ENCODE results near the gene LPCAT2.

LPCAT2 gene

GRCh38 chr16:55534756-55535155 is 25.9 kb downstream of the LPCAT2 start:
- Histone ChIP-seq H3K27me3 (ENCODE audit: insufficient read depth, low read length, poor library complexity) (no peaks in the 10 kb centered on the region), H4K5ac (ENCODE audit: low read length) (no peak overlapping the region), H3K79me1 (ENCODE audit: low read length) (no peaks in the 10 kb centered on the region), H3K79me2 (ENCODE audit: control insufficient read depth, insufficient read depth, low read length) (no peaks in the 10 kb centered on the region), H3K4me3 (ENCODE audit: low read length) (no peak overlapping the region), H3K27ac (ENCODE audit: low read depth, low read length) (no peak overlapping the region), H4K8ac (ENCODE audit: low read depth, low read length) (no peak overlapping the region), H3K4me2 (ENCODE audit: low read length) (no peak overlapping the region), H3K23ac (ENCODE audit: low read length) (no peak overlapping the region), H3K36me3 (ENCODE audit: control insufficient read depth, insufficient read depth, low read length) (no peaks in the 10 kb centered on the region), H3K4me1 (ENCODE audit: control insufficient read depth, low read depth, low read length) (no peaks in the 10 kb centered on the region), H3K4ac (ENCODE audit: low read depth, low read length) (no peak overlapping the region), H3K56ac (ENCODE audit: low read length) (no peak overlapping the region), H3K18ac (ENCODE audit: low read length) (no peak overlapping the region), H2BK5ac (ENCODE audit: low read length) (no peak overlapping the region), H2AK5ac (ENCODE audit: low read length) (no peak overlapping the region), H2BK120ac (ENCODE audit: low read depth, low read length) (no peak overlapping the region), H3K9ac (ENCODE audit: low read length) (no peak overlapping the region), H2BK15ac (replicated peaks; ENCODE audit: low read depth) (no peak overlapping the region)
- WGBS (ENCODE audit: extremely low coverage, insufficient coverage, low lambda C conversion rate) = no CpG with 5 or more reads among the region's 2 CpGs
- no peak for DNase-seq

GRCh38 chr16:55539049-55539448 is 30.2 kb downstream of the LPCAT2 start:
- Histone ChIP-seq H3K27ac (ENCODE audit: low read depth, low read length) (no peak overlapping the region), H2BK5ac (ENCODE audit: low read length) (no peak overlapping the region), H3K9ac (ENCODE audit: low read length) (no peak overlapping the region), H3K4me1 (ENCODE audit: control insufficient read depth, low read depth, low read length) (no peaks in the 10 kb centered on the region), H3K56ac (ENCODE audit: low read length) (no peak overlapping the region), H4K5ac (ENCODE audit: low read length) (no peak overlapping the region), H3K79me2 (ENCODE audit: control insufficient read depth, insufficient read depth, low read length) (no peaks in the 10 kb centered on the region), H2BK120ac (ENCODE audit: low read depth, low read length) (no peak overlapping the region), H3K23ac (ENCODE audit: low read length) (no peak overlapping the region), H3K4me3 (ENCODE audit: low read length) (no peak overlapping the region), H4K8ac (ENCODE audit: low read depth, low read length) (no peak overlapping the region), H3K18ac (ENCODE audit: low read length) (no peak overlapping the region), H3K4ac (ENCODE audit: low read depth, low read length) (no peak overlapping the region), H2BK15ac (replicated peaks; ENCODE audit: low read depth) (no peak overlapping the region), H2AK5ac (ENCODE audit: low read length) (no peak overlapping the region), H3K4me2 (ENCODE audit: low read length) (no peak overlapping the region), H3K79me1 (ENCODE audit: low read length) (no peaks in the 10 kb centered on the region), H3K36me3 (ENCODE audit: control insufficient read depth, insufficient read depth, low read length) (no peaks in the 10 kb centered on the region), H3K27me3 (ENCODE audit: insufficient read depth, low read length, poor library complexity) (no peaks in the 10 kb centered on the region)
- no peak for DNase-seq
- no CpG with 5 or more reads among the region's 5 CpGs for WGBS (ENCODE audit: extremely low coverage, insufficient coverage, low lambda C conversion rate)

GRCh38 chr16:55539488-55539887 is 30.6 kb downstream of the LPCAT2 start:
- H4K8ac ChIP-seq (ENCODE audit: low read depth, low read length) = no peak overlapping the region
- no peak overlapping the region for H3K18ac ChIP-seq (ENCODE audit: low read length)
- no peaks in the 10 kb centered on the region for H3K79me2 ChIP-seq (ENCODE audit: control insufficient read depth, insufficient read depth, low read length)
- H3K27ac ChIP-seq (ENCODE audit: low read depth, low read length) = no peak overlapping the region
- H3K4me1 ChIP-seq (ENCODE audit: control insufficient read depth, low read depth, low read length) = no peaks in the 10 kb centered on the region
- H3K9ac ChIP-seq (ENCODE audit: low read length) = no peak overlapping the region
- H4K5ac ChIP-seq (ENCODE audit: low read length) = no peak overlapping the region
- no peaks in the 10 kb centered on the region for H3K79me1 ChIP-seq (ENCODE audit: low read length)
- H2BK120ac ChIP-seq (ENCODE audit: low read depth, low read length) = no peak overlapping the region
- no CpG with 5 or more reads among the region's 1 CpG for WGBS (ENCODE audit: extremely low coverage, insufficient coverage, low lambda C conversion rate)
- no peak overlapping the region for H3K4ac ChIP-seq (ENCODE audit: low read depth, low read length)
- H3K27me3 ChIP-seq (ENCODE audit: insufficient read depth, low read length, poor library complexity) = no peaks in the 10 kb centered on the region
- H2AK5ac ChIP-seq (ENCODE audit: low read length) = no peak overlapping the region
- H3K23ac ChIP-seq (ENCODE audit: low read length) = no peak overlapping the region
- no peak overlapping the region for H3K4me3 ChIP-seq (ENCODE audit: low read length)
- no peak overlapping the region for H3K56ac ChIP-seq (ENCODE audit: low read length)
- no peaks in the 10 kb centered on the region for H3K36me3 ChIP-seq (ENCODE audit: control insufficient read depth, insufficient read depth, low read length)
- H2BK15ac ChIP-seq (replicated peaks; ENCODE audit: low read depth) = no peak overlapping the region
- DNase-seq = no peak
- H3K4me2 ChIP-seq (ENCODE audit: low read length) = no peak overlapping the region
- H2BK5ac ChIP-seq (ENCODE audit: low read length) = no peak overlapping the region

- no peak overlapping the region for H3K4me3 ChIP-seq (ENCODE audit: low read length)
- no peaks in the 10 kb centered on the region for H3K4me1 ChIP-seq (ENCODE audit: control insufficient read depth, low read depth, low read length)
- no peak overlapping the region for H2BK120ac ChIP-seq (ENCODE audit: low read depth, low read length)
- H2BK15ac ChIP-seq (replicated peaks; ENCODE audit: low read depth) = no peak overlapping the region
- no peaks in the 10 kb centered on the region for H3K79me2 ChIP-seq (ENCODE audit: control insufficient read depth, insufficient read depth, low read length)
- H3K36me3 ChIP-seq (ENCODE audit: control insufficient read depth, insufficient read depth, low read length) = no peaks in the 10 kb centered on the region
- no peaks in the 10 kb centered on the region for H3K27me3 ChIP-seq (ENCODE audit: insufficient read depth, low read length, poor library complexity)
- H3K79me1 ChIP-seq (ENCODE audit: low read length) = no peaks in the 10 kb centered on the region
- H3K4ac ChIP-seq (ENCODE audit: low read depth, low read length) = no peak overlapping the region
- H3K4me2 ChIP-seq (ENCODE audit: low read length) = no peak overlapping the region
- H3K27ac ChIP-seq (ENCODE audit: low read depth, low read length) = no peak overlapping the region
- H3K56ac ChIP-seq (ENCODE audit: low read length) = no peak overlapping the region
- no peak overlapping the region for H3K18ac ChIP-seq (ENCODE audit: low read length)
- H4K8ac ChIP-seq (ENCODE audit: low read depth, low read length) = no peak overlapping the region
- H2AK5ac ChIP-seq (ENCODE audit: low read length) = no peak overlapping the region
- H3K9ac ChIP-seq (ENCODE audit: low read length) = no peak overlapping the region
- no peak overlapping the region for H4K5ac ChIP-seq (ENCODE audit: low read length)
- H3K23ac ChIP-seq (ENCODE audit: low read length) = no peak overlapping the region
- DNase-seq = no peak
- no peak overlapping the region for H2BK5ac ChIP-seq (ENCODE audit: low read length)
- WGBS (ENCODE audit: extremely low coverage, insufficient coverage, low lambda C conversion rate) = no CpG with 5 or more reads among the region's 1 CpG
Measured at GRCh38 chr16:55540221-55540620, 31.3 kb downstream of the LPCAT2 start.

- Histone ChIP-seq H3K36me3 (ENCODE audit: control insufficient read depth, insufficient read depth, low read length) (no peaks in the 10 kb centered on the region), H2BK5ac (ENCODE audit: low read length) (no peak overlapping the region), H3K18ac (ENCODE audit: low read length) (no peak overlapping the region), H4K5ac (ENCODE audit: low read length) (no peak overlapping the region), H2AK5ac (ENCODE audit: low read length) (no peak overlapping the region), H2BK120ac (ENCODE audit: low read depth, low read length) (no peak overlapping the region), H3K27me3 (ENCODE audit: insufficient read depth, low read length, poor library complexity) (no peaks in the 10 kb centered on the region), H3K27ac (ENCODE audit: low read depth, low read length) (no peak overlapping the region), H3K4me2 (ENCODE audit: low read length) (no peak overlapping the region), H3K23ac (ENCODE audit: low read length) (no peak overlapping the region), H3K79me1 (ENCODE audit: low read length) (no peaks in the 10 kb centered on the region), H3K56ac (ENCODE audit: low read length) (no peak overlapping the region), H3K4ac (ENCODE audit: low read depth, low read length) (no peak overlapping the region), H3K4me3 (ENCODE audit: low read length) (no peak overlapping the region), H3K4me1 (ENCODE audit: control insufficient read depth, low read depth, low read length) (no peaks in the 10 kb centered on the region), H3K79me2 (ENCODE audit: control insufficient read depth, insufficient read depth, low read length) (no peaks in the 10 kb centered on the region), H4K8ac (ENCODE audit: low read depth, low read length) (no peak overlapping the region), H3K9ac (ENCODE audit: low read length) (no peak overlapping the region), H2BK15ac (replicated peaks; ENCODE audit: low read depth) (no peak overlapping the region)
- WGBS (ENCODE audit: extremely low coverage, insufficient coverage, low lambda C conversion rate) = no CpG with 5 or more reads among the region's 1 CpG
- DNase-seq = no peak
Measured at GRCh38 chr16:55542459-55543082, 33.7 kb downstream of the LPCAT2 start.

- H3K18ac ChIP-seq (ENCODE audit: low read length) = no peak overlapping the region
- H3K56ac ChIP-seq (ENCODE audit: low read length) = no peak overlapping the region
- H4K8ac ChIP-seq (ENCODE audit: low read depth, low read length) = no peak overlapping the region
- H3K79me2 ChIP-seq (ENCODE audit: control insufficient read depth, insufficient read depth, low read length) = no peaks in the 10 kb centered on the region
- H3K4me3 ChIP-seq (ENCODE audit: low read length) = no peak overlapping the region
- no peak overlapping the region for H3K4ac ChIP-seq (ENCODE audit: low read depth, low read length)
- WGBS (ENCODE audit: extremely low coverage, insufficient coverage, low lambda C conversion rate) = no CpG with 5 or more reads among the region's 2 CpGs
- no peaks in the 10 kb centered on the region for H3K79me1 ChIP-seq (ENCODE audit: low read length)
- no peak overlapping the region for H3K9ac ChIP-seq (ENCODE audit: low read length)
- H2AK5ac ChIP-seq (ENCODE audit: low read length) = no peak overlapping the region
- H3K27ac ChIP-seq (ENCODE audit: low read depth, low read length) = no peak overlapping the region
- no peak overlapping the region for H4K5ac ChIP-seq (ENCODE audit: low read length)
- H3K23ac ChIP-seq (ENCODE audit: low read length) = no peak overlapping the region
- DNase-seq = peak; percentile 35
- H3K36me3 ChIP-seq (ENCODE audit: control insufficient read depth, insufficient read depth, low read length) = no peaks in the 10 kb centered on the region
- H3K4me2 ChIP-seq (ENCODE audit: low read length) = no peak overlapping the region
- no peak overlapping the region for H2BK15ac ChIP-seq (replicated peaks; ENCODE audit: low read depth)
- H3K27me3 ChIP-seq (ENCODE audit: insufficient read depth, low read length, poor library complexity) = no peaks in the 10 kb centered on the region
- H2BK5ac ChIP-seq (ENCODE audit: low read length) = no peak overlapping the region
- H3K4me1 ChIP-seq (ENCODE audit: control insufficient read depth, low read depth, low read length) = no peaks in the 10 kb centered on the region
- no peak overlapping the region for H2BK120ac ChIP-seq (ENCODE audit: low read depth, low read length)
Measured at GRCh38 chr16:55543472-55543871, 34.6 kb downstream of the LPCAT2 start.

Measured in mesendoderm (in vitro differentiated cells).